ENCODE results near the gene ZBTB12.
A peak's percentile ranks its signal among the peaks of the same experiment; 100 is the strongest.
"Not testable (repeated sequence)": the region's sequence is repeated elsewhere in the genome, so short reads cannot be mapped to it uniquely, and the experiment has no call there.

ZBTB12 gene

DNA sequence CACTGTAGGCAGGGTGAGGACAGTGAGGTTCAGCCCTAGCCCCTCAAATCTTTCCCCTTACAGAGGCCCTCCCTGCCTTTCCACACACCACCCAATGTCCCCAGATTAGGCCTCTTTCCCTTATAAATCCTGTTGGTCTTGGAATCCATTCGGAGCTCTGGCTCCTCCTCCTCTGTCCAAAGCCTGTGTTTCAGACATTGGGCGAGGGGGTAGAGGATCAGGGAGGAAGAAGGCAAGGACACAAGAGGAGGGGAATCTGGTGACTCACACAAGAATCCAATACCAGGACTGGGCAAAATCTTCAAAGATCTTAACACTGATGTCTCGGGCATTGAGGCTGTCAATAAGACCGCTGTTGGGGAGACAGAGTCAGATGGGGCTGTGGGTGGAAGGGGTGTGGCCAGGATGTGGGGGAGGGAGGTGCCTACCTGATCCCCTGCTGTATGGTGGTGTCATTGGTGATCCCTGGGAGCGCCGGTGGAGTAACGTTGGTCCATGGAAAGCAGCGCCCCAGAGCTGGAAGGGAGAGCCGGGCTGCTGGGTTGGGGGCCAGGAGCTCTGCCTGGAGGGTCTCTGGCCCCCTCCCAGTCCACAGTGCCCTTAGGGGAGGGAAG lies 30.7 kb downstream of the ZBTB12 start:
- no peak for DNase-seq

DNA sequence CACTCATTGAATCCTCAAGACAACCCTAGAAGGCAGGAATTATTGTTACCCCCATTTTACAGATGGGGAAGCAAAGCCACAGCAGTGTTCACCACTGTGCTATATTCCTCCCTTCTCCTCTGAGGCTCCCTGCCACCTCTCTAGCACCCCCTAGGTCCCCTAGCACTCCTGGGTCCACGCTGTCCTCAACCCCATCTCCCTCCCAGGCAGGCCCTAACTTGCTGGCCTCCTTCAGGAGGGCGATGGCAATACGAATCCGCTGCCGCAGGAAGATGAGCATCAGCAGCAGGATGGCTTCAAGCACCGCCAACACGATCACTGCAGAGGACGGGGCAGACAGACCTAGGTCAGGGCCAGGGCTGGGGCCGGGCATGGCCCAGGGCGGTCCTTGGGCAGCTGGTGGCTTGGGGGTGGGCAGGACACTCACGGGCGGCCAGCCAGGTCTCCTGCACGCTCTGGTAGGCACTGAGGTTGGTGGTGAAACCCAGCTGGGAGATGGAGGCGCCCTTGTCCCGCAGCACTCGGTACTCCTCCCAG lies 31.4 kb downstream of the ZBTB12 start:
- DNase-seq, result no peak

DNA sequence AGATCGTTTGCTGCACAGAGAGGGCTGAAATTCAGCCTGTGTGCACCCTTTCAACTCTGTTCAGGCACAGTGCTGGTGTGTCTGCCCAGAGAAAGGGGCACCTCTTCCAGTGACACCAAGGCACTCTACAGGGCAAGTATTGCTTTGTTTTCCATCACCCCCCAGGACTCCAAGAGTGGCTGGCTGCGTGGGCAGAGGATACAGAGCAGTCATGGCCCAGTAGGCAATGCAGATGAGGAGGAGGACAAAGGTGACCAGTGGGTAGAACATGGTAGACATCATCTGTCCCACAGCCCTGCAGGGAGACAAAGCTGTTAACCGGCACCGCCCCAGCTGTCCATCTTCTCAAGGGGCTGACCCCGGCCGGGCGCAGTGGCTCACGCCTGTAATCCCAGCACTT lies 32.5 kb downstream of the ZBTB12 start:
- no peak for DNase-seq

DNA sequence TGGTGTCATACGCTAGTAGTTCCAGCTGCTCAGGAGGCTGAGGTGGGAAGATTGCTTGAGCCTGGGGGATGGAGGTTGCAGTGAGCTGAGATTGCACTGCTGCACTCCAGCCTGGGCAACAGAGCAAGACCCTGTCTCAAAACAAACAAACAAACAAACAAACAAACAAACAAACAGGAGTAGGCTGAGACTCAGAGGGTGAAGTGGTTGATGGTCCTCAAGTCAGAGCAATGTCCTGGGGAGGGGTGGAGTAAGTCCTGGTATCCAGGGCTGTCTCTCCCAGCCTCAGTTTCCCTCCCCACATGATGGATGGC lies 33.3 kb downstream of the ZBTB12 start:
- not testable (repeated sequence) for DNase-seq

DNA sequence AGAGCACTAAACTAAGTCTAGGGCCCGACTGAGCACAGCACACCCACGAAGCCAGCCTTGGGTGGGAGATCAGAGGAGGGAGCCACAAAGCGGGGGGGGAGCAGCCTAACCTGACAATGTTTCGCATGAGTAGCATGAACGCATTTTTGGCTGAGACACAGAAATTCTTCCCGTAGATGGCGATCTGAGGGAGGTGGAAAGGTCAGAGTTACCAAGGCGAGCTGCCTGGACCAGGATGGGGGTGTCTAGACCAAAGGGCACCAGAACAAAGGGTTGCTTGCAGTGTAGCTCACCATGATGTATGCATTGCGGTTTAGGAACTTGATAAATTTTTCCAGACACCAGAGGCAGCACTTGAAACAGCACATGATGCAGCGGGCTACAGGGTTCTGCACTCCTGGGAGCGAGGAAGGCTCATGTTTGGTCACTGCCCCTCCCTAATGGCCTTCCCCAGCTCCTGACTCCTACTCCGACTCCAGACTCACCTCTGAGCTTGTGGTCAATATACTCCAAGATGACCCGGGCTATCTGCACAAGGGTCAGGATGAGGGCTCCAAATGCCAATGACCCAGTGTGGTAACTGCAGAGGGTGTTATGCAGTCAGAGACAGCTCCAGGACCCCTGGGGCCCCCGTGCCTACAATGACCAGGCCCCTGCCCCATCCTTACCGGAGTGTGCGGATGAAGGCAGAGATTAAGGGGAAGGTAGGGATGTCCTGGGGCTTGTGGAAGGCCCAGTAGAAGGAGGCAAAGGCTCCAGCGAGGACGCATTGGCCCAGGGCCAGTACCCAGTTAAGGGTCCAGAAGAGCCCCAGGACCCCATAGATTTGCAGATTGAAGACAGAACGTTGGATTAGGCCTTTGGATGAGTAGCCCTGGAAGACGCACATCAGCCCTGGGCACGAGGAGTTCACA lies 36.4 kb downstream of the ZBTB12 start:
- DNase-seq, result no peak

DNA sequence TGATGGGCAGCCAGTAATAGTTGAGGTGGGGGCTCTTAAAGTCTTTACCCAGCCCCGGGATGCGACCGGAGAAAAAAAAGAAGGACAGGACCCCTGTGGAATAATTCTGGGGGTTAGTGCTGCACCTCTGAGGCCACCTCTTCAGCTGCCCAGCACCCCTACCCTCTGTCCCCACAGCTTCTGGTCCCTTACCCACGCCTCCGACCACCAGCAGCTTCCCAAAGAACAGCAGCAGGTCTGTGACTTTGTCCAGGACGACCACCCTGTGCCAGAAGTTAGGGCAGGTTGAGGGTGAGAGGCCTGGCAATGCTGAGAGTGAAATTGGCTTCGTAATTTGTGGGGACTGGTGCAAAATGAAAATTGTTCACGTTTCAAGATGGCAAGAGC lies 37.1 kb downstream of the ZBTB12 start:
- no peak for DNase-seq

DNA sequence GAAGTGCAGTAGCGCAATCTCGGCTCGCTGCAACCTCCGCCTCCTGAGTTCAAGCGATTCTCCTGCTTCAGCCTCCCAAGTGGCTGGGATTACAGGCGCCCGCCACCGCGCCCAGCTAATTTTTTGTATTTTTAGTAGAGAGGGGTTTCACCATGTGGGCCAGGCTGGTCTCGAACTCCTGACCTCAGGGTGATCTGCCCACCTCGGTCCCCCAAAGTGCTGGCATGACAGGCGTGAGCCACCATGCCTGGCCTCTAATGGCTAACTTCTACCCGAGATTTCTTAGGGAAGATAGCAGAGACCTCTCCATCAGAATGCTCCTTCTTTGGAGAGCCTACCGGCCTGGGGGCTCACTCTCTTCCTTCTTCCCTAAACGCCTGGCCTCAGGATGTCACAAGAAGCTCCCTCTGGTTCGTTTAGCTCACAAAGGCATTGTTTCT lies 37.7 kb downstream of the ZBTB12 start:
- not testable (repeated sequence) for DNase-seq

DNA sequence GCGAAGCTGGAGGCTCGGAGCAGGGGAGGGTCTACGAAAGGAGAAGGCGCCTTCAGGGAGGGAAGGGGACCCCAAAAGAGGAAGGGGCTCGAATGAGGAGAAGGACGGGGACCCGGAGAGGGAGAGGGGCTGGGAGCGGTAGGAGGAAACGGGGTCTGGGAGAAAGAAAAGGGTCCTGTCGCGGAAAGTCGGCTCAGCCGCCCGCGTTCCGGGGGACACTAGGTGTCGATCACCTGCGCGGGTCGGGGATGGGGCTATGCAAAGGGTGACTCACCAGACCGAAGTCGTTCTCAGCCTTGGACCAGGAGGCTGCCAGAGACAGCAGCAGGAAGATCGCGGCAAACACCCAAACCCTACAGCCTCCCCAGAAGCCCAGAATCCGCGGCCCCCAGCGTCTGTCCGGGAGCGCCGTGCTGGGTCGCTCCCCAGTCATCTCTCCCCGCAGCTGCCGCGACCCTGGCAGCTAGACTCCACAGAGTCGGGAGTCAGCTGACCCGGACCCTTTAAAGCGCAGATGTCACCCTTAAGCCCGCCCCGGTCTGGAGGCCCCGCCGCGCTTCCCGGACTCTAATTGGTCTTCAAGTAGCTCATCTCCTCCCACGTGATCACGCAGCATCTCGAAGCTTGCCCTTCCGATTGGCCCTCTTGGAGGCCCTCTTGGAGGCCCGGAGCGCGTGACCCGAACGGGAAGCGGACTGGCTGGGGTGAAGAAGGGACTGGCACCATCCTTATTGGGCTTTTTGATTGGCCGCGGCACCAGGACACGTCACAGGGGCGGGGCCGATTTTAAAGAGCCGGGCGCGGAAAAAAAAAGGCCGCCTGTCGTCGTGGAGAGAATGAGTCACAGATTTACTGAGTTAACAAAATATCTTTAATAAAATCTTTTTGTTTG lies 39.3 kb downstream of the ZBTB12 start, which contains the start of gene NEU1:
TSS of gene NEU1 (minus strand) at position 478 of the 892 bp plus-strand sequence. CDS start at position 433, 45 bp downstream.
- DNase-seq, result peak; percentile 99

DNA sequence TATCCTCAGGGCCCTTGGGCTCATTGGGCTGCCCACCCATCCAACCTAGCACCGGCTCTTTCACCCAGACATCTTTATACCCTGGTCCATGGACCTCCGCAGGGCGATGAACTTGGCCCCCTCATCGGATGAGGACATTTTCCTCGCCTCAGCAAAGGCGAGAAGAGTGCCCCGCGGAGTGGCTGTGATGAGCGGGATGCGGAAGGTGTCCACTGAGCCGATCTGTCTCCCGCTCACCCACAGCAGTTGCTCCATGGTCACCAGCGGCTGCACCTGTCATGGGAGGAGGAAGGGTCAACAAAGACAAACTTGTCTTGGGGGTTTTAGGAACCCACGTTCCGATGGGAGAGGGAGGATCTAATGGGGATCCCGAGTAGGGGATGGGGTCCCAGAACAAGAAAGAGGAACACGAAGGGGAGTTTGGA lies 40.0 kb downstream of the ZBTB12 start:
- no peak for DNase-seq

DNA sequence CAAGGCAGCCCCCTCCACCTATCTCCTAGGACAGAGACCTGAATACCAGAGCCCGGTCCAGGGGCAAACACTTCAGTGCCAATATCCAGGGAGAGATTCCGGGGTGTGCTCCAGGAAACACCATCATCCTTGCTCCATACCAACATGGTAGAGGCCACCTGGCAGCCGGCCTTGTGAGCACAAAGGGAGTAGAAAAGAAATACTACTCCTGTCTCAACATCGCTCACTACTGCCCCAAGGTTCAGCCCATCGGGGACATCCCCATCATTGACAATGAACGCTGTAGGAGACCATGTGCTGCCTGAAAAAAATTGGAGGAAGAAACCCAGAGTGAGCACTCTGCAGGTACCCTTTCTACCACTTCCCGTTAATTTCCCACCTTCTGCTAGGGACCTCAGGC lies 40.7 kb downstream of the ZBTB12 start:
- DNase-seq, result no peak

DNA sequence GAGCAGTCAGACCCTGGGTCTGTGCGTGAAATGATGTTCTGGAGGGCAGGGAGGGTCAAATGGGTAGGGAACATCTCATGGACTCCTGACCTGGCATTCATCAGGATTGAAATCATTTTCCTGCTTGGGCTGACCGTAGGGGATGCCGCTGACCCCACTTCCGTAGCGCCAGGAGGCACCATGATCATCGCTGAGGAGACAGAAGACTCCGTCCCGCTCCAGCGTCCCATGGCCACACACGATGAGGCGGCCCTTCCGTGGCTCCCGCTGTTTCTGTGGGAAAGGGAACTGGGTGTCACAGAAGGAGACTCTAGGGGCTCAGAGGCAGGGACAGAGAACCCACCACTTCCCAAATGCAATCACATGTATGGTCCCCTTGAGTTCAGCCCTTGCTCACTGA lies 41.5 kb downstream of the ZBTB12 start:
- no peak for DNase-seq

DNA sequence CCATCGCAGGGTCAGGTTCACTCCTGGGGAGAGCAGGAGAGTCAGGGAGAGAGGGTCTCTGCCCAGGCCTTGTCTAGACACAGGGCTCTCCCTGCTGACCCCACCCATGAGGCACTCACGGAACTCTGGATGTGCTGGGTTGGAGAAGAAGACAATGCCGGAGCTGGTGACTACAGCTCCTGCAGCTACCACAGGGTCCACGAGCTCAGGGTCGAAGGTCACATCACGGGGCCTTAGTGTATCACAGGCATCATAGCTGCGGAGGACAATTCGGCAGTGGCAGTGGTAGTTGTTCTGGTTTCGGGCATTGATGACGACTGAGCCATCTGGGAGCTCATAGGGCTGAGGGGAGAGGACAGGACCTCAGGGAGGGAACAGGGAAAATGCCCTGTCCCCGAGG lies 42.0 kb downstream of the ZBTB12 start:
- DNase-seq, result no peak

DNA sequence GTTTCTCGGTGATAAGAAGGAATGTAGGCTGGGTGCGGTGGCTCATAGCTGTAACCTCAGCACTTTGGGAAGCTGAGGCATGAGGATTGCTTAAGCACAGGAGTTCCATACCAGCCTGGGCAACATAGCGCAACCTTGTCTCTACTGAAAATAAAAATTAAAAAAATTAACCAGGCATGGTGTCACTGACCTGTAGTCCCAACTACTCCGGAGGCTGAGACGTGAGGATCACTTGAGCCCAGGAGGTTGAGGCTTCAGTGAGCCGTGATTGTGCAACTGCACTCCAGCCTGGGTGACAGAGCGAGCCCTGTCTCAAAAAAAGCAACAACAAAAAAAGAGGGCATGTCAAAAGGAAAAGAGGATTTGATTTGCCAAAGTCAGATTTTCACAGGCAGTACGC lies 43.2 kb downstream of the ZBTB12 start:
- no peak for DNase-seq

DNA sequence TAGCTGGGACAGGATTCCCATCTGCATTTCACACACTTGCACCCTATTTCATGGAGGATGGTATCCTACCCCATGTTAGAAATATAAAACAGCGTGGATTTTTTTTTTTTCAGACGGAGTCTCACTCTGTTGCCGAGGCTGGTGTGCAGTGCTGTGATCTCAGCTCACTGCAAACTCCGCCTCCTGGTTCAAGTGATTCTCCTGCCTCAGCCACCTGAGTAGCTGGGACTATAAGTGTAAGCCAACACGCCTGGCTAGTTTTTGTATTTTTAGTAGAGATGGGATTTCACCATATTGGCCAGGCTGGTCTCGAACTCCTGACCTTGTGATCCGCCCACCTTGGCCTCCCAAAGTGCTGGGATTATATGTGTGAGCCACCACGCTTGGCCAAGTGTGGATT lies 44.1 kb downstream of the ZBTB12 start:
- not testable (repeated sequence) for DNase-seq

DNA sequence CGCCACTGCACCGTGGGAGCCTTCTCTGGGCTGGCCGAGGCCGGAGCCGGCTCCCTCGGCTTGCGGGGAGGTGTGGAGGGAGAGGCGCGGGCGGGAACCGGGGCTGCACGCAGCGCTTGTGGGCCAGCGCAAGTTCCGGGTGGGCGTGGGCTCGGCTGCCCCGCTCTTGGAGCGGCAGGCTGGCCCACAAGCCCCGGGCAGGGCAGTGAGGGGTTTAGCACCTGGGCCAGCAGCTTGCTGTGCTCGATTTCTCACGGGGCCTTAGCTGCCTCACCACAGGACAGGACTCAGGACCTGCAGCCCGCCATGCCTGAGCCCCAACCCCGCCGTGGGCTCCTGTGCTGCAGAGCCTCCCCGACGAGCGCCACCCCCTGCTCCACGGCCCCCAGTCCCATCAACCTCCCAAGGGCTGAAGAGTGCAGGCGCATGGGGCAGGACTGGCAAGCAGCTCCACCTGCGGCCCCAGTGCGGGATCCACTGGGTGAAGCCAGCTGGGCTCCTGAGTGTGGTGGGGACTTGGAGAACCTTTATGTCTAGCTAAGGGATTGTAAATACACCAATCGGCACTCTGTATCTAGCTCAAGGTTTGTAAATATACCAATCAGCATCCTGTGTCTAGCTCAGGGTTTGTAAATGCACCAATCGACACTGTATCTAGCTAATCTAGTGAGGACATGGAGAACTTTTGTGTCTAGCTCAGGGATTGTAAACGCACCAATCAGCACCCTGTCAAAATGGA lies 49.7 kb downstream of the ZBTB12 start:
- not testable (repeated sequence) for DNase-seq

DNA sequence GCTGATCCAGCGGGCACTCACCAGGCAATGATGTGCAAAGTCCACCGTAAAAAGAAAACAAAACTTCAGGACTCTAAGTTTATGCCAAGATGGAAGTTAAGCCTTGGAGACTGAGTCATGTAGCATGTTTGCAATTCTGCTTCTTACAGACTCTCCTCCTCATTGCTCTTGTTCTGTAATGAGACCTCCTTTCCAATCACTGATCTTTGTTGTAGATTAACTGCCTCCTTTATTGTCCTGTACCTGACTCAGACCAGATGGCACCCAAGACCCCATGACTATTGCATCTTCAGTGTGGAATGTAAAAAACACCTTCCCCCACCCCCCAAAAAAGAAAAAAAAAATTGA lies 50.4 kb downstream of the ZBTB12 start:
- DNase-seq, result no peak

DNA sequence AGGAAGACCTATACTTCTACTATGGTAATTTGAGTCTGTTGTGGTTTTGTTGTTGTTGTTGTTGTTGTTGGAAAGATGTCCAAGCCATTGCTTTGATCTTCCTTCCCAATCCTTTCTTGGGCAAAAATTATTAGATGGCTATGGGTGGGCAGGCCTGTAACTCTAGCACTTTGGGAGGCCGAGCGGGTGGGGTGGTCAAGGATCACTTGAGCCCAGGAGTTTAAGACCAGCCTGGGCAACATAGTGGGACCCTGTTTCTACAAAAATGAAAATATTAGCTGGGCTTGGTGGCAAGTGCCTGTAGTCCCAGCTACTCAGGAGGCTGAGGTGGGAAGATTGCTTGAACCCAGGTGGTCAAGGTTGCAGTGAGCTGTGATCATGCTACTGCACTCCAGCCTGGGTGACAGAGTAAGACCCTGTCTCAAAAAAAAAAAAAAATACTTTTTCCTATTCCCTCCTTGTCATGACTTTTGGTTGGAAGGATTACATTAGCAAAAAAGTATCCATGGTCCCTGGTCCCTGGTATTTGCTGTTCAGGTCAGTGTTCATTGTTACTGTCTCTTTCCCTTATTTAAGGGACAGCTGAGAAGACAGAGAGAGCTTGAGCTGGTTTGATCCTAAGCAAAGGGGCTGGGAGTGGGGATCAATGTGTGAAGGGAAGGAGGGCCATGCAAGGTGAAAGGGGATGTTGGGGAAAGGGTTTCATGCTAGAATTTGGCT lies 51.0 kb downstream of the ZBTB12 start:
- no peak for DNase-seq

Data from stimulated activated naive CD4-positive, alpha-beta T cell treated with Interleukin-2 at 50 U/mL for 16 hours (primary cell).